ENCODE results near the gene C6orf89.
"Not testable (repeated sequence)": the region's sequence is repeated elsewhere in the genome, so short reads cannot be mapped to it uniquely, and the experiment has no call there.

Gene C6orf89

GRCh38 chr6:36888654-36889481 lies 3.1 kb downstream of the C6orf89 start:
- no peak for DNase-seq

GRCh38 chr6:36890112-36890663 lies 4.4 kb downstream of the C6orf89 start:
- no peak for DNase-seq

GRCh38 chr6:36891153-36891552 lies 5.4 kb downstream of the C6orf89 start:
- not testable (repeated sequence) for DNase-seq

DNA sequence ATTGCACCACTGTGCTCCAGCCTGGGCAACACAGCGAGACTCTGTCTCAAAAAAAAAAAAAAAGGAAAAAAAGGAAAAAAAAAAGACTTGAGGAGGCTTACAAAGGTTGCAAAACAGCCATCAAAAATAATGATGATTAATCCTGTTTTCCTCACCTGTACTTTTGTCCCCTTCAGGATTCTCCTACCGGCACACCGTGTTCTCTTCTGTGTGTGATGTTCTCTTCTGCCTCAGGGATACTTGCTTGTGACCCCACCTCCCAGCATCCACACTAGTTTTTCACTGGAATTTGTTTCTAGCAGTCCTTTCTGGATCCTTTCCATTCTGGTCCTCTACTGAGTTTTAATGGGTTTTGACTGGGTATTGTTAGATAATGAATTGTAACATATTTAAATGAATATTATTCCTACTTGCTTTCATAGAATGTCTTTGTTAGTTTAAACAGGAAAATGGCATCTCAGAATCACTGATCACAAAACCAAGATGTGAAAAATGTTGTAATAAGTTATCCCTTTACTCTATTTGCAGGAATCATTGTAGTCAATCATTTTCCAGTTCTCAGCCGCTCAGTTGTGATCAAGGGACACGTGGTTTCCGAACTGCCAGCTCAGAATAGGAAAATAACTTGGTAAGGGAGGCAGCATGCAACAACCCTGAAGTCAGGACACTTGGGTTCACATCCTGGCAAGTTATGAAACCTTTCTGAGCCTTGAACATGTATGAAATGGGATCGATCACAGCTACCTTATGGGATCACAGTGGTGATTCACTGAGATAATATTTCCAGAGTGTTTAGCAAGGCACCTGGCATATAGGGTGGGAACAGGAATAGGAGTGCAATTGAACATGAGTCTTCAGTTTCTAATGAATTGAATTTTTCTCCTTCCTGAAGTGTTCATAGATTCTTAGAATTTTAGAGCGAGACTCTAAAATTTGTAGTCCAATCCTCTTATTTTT lies 8.5 kb downstream of the C6orf89 start:
- DNase-seq = no peak

- peak; percentile 46 for DNase-seq
Measured at GRCh38 chr6:36897609-36898008, 11.9 kb downstream of the C6orf89 start.

- no peak for DNase-seq
Measured at GRCh38 chr6:36904114-36904513, 18.4 kb downstream of the C6orf89 start.

DNA sequence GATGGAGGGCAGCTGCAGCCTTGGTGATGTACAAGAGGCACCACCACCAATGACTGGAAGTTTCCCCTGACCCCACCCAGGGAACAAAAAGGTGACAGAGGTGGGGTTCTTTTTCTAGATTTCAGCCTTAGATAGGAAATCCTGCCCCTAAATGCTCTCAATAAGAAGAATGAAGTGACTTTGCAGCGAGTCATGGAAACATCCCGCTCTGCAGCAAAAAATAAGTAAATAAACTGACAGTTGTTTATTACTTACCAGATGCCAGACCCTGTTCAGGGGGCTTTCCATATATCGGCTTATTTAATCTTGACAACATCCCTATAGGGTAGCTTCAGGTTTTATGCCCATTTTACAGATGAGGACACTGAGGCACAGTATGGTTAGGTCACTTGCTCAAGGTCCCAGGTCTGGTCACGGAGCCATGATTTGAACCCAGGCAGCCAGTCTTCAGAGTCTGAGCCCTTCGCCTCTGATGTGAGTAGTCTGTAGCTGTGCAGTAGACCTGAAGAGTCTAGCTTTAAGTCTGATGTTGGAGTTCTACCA lies 19.2 kb downstream of the C6orf89 start:
- no peak for DNase-seq

- DNase-seq = no peak
Measured at GRCh38 chr6:36906539-36907325, 21.0 kb downstream of the C6orf89 start.

GRCh38 chr6:36907781-36908180 lies 22.0 kb downstream of the C6orf89 start:
- DNase-seq = no peak

DNA sequence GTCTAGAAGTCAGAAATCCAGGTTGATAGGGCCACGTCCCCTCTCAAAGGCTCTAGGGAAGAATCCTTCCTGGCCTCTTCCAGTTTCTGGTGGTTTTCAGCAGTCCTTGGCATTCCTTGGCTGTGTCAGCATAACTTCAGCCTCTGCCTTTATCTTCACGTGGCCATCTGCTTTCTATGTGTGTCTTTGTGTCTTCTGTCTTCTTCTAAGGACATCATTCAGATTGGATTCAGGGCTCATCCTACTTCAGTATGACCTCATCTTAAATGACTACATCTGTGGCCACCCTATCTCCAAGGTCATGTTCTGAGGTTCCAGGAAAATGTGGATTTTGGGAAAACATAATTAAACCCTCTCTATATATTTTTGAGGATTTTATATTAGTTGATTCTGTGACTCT lies 23.0 kb downstream of the C6orf89 start:
- DNase-seq = no peak

DNA sequence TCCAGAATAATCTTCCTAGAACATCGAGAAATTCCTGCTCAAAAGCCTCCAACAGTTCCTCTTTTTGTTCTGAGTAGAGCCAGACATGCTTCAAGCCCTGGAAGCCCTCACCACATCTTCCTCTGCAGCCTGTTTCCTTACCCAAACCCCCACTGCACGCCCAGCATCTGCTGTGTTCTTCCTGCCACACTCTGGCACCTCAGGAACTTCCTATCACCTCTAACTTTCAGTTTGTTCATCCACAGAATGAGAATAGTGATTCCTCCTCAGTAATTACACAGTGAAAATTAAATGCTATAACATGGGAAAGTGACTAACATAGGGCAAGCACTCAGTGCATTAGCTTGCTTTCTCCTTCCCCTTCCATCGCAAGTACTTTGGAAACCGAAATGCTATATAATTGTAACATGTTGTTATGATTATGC lies 26.3 kb downstream of the C6orf89 start:
- peak; percentile 66 for DNase-seq

DNA sequence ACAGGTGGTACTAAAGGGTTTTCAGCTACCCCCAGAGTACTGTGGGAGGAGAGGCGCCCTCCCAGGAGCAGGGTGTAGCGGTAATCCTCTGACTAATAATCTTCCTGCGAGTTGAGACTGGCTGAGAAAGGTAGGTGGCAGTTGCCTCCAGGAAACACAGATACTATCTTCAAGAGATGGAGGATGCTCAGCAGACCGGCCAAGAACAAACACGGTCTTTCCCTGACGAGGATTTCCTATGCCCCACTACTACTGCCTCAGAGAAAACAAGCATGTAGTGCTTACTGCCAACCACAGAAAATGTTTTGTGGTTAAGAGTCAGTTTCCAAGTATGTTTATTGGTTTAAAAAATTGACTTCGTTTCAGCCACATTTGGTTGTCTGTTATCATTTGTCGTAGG lies 26.8 kb downstream of the C6orf89 start:
- DNase-seq = peak; percentile 73

DNA sequence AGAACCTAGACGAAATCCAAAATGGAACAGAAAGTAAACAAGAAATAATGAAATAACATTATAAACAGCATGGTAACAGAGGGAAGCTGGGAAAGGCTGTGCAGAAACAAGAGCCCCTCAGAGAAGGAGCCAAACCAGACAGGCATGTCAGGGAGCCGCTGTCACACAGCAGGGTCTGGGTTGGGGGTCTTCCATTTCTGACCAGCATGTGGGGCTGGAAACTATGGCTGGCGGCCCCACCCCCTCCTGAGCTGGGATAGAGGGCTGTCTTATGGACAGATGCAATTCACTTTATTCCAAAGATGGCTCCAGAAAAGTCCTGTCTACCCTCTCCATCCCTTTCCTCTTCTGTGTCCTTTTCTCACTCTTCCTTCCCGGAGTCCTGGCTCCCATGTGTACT lies 27.3 kb downstream of the C6orf89 start:
- DNase-seq = no peak

DNA sequence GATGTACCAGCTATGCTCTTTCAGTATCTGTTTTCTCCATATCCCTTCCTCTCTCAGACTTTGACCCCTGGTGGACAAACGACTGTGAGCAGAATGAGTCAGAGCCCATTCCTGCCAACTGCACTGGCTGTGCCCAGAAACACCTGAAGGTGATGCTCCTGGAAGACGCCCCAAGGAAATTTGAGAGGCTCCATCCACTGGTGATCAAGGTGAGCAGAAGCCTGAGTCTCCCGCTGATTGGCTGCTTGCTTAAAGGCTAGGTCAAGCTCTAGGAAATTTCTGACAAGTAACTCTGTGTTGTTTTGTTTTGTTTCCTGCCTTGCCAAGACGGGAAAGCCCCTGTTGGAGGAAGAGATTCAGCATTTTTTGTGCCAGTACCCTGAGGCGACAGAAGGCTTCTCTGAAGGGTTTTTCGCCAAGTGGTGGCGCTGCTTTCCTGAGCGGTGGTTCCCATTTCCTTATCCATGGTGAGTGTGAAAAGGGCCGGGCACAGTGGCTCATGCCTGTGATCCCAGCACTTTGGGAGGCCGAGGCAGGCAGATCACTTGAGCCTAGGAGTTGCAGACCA lies 28.6 kb downstream of the C6orf89 start:
- peak; percentile 31 for DNase-seq

DNA sequence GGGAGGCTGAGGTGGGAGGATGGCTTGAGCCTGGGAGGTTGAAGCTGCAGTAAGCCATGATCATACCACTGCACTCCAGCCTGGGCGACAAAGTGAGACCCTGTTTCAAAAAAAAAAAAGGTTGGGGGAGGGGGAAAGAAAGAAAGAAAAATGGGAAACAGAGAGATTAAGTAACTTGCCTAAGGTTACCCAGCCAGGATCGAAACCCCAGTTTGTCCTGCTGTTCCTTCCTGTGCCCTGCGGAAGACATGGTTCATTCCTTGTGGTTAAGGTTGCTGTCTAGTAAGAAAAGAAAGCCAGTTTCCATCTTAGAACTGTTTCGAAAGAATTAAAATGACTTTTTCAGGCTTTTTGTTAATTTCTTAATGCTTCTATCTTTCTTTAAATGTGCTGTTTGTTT lies 29.8 kb downstream of the C6orf89 start:
- DNase-seq = no peak

DNA sequence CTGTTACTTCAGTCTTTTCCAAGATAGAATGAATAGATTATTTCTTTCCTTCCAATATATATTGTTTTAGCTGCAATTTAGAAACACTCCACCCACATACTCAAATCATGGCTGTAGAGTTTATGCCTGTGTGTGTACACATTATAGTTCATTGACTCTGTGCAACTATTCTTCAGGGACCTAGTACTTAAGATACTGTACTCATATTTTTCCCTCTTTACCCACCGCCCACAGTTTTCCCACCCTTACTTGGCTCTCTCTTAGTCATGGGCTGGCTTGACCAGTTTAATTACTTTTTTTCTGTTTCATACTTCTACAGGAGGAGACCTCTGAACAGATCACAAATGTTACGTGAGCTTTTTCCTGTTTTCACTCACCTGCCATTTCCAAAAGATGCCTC lies 30.4 kb downstream of the C6orf89 start:
- DNase-seq = no peak

DNA sequence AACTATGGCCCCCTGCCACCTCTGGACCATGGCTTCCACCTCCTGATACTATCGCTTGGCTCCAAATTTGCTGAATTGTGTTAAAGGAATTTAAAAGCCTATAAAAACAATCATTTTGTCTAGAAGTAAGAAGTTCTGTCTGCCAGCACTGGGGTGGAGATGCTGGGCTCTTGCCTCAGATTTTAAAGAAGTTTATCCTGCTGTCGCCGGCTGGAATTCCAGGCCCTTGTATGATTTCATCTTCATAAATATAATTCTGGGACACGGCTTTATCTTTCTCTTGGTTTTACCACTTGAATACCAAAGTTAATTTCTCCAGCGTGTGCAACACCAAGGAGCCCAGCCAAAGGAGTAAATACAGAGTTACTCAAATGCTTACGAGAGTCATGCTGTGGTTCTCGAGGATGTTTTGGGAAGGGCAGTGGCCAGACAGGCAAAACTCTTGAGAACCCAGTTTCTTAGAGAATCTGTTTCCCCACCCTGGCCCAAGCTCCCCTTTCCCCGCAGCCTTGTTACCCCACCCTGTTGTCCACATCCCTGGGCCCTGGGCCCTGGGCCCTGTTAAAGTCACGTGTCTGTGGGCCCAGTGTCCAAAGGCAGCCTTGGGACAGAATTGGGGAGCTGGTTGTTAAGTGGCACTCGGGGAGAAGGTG lies 31.9 kb downstream of the C6orf89 start:
- DNase-seq = no peak

- DNase-seq = no peak
Measured at GRCh38 chr6:36920049-36920448, 34.3 kb downstream of the C6orf89 start.

- DNase-seq = no peak
Measured at GRCh38 chr6:36920546-36920945, 34.8 kb downstream of the C6orf89 start.

DNA sequence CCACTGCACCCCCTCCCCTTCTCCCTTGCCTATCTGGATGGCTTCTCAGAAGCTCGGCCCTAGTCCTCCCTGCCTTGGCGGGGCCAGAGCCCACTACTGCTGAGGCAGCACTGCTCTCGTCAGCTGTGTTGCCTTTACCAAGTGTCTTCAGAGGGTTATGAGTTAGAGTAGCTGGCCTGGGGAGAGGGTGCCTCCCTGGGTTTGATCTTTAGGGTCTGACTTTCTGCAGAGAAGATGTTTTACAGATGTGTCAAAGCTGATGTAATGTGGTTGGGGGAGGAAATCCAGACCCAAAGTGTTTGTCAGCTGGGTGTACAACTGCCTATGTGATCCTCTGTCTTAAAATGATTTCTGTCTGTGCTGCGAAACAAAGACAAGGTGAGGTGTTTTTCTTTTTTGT lies 38.4 kb downstream of the C6orf89 start:
- no peak for DNase-seq

DNA sequence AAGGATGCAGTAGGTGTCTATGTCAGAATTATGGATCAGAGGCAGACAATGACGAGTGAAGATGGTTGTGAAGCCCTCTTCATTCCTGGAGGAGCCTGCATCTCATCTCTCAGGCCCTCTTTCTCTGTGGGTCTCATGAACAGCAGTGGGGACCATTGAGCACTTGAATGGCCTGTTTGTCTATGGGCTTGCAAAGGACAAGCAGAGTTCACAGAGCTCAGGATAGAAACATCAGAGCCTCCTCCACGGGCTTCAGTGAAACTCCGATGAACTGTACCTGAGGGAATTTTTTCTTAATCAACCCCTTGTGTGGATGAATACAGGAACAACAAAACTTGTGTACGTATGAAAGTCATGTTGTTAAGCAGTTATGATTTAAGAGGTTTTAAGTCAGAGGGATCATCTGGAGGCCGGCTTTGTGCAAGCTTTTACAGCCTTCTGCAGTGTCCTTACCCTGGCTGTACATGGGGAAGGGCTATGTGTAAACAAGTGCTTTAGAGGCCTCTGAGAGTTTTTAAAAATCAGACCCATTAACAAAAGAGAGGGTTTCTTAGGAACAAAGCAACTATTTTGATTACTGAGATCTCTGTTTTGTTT lies 39.1 kb downstream of the C6orf89 start:
- DNase-seq = no peak

All from CD4-positive, alpha-beta T cell treated with Interleukin-6 for 4 hours (primary cell).